ENCODE data around the gene HES3. TPM values are rescaled to one million over a fixed set of nuclear protein-coding genes. Genes with fewer than 3 reads are reported as not detected.

HES3 gene
- total RNA-seq, 1 donor, result not detected

DNA sequence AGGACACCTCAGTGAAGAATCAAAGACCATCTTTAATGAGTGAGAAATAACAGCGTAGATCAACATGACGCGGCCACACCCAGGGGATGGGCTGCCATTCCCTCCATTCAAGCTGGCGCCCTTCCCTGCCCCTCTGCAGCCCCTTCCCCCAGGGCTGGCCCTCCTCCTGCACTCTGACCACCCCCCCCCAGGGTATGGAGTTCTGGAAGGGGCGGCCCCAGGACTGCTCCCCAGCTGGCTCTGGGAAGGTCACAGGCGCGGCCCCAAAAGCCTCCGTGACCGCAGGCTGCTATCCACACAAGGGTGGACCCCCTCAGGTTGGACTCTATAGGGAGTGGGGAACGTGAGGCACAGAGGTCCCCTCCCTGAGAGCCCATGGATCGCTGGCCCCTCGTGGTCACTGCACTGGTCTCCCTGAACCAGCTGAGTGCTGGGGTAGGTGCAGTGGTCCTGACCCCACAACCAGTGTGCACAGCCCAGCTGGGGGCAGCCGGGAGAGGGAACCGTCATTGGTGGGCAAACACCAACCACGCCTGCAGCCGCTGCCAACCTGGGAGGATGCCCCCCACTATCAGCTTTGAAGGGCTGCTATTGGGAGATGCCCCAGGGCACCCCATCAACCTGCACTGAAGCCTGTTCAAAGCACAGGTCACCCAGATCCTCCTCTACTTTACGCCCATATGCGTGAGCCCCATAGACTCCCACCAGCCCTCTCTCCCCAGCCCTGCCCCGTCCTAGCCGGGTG, 33.0 kb downstream of the HES3 start:
- DNase-seq (ENCODE audit: low read depth in 2 of 3, low spot score in 2 of 3), result no peak

DNA sequence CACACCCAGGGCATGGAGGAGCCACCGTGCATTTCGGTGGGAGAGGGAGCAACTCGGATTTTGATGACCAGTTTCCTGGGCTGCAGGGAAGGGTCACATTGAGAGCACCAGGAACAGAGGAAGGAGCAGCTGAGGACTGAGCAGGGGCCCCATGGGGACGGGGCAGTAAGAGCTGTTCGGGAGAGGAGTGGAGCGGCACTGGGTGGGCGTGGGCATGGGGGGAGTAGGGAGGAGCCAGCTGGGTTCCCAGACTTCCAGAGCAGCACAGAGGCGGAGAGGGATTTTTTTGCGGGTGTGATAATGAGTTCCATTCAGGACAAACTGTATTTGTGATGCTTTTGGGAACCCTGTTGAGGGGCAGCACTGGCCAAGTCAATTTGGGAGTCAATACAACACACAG, 34.3 kb downstream of the HES3 start:
- no peak for DNase-seq (ENCODE audit: low read depth in 2 of 3, low spot score in 2 of 3)

DNA sequence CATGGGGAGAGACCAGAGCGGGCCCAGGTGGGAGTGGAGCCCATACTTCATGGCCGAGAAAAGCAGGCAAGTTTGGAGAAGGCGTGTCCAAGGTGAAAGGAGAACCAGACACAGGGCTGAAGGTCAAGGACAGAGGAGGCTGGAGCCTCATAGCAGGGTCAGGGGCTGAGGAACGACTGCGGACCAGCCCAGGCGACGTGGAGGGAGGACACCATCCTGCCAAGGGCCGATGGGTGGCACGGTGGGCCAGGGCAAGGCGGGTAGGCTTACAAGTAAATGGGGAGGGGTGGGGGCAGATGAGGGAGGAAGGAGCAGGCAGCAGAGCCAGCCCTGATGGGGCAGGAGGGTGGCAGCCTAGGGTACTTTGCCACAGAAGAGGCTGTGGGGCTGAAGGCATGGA, 35.1 kb downstream of the HES3 start:
- DNase-seq (ENCODE audit: low read depth in 2 of 3, low spot score in 2 of 3), result no peak

DNA sequence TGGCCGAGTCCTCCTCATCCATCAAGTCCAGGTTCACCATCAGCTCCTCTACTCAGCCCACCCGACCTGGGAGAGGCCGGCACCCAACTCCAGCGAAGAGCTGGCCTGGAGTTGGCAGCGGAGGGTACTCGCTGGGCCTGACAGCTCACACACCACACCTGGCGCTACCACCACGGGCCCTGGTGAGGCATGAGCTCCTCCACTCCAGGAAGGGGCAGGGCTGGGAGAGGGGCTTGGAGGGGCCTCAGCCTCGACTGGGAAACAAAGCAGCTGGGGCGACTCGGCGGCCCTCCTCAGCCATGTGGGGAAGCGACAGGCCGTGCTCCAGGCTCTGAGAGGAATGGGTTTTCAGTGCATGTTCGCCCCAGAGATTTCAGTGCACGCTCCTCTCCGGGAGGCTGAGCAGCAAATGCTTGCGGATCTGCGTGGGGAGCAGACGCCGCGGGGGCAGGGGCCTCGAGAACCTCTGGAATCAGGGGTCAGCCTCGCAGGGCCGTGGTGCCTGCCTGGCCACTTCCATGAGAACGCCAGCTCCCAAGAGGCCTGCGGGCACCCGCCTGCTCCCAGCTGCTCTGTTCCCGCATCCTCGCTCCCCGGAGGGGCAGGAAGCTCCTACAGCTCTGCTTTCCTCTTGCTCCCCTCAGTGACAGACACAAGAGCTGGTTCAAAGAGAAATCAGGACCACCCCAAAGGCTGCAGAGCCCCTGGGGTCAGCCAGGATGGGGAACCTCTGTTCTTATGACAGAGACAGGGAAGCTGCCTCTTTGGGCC, 35.8 kb downstream of the HES3 start:
- DNase-seq (ENCODE audit: low read depth in 2 of 3, low spot score in 2 of 3), result no peak

DNA sequence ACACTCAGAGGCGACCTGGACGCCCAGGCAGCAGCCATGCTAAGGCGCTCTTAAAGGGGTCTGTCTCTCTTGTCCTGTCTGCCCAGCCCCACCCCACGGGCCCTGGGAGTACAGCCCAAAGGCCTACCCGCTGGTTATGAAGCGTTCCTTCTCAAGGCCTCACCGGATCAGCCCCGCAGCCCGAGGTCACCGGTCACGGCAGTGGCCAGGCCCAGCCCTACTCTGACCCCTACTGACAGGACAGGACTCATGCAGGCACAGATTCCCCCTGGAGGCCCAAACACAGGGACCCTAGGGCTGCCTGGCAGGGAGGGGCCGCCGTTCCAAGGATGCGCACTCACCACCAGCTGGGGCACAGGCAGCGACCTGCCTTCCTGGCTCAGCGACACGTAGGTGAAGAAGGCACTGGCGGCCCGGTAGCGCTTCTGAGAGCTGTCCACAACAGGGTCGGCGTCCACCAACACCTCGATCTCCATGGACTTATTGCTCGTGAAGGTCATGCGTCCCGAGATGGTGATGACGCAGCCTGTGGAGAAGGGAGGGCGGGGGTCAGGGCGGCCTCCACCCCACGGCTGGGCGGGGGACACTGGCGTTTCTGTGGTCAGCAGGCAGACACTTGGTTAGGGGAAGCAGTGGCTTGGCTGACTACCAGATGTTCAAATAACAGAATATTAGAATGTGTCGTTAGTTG, 36.9 kb downstream of the HES3 start:
- no peak for DNase-seq (ENCODE audit: low read depth in 2 of 3, low spot score in 2 of 3)

DNA sequence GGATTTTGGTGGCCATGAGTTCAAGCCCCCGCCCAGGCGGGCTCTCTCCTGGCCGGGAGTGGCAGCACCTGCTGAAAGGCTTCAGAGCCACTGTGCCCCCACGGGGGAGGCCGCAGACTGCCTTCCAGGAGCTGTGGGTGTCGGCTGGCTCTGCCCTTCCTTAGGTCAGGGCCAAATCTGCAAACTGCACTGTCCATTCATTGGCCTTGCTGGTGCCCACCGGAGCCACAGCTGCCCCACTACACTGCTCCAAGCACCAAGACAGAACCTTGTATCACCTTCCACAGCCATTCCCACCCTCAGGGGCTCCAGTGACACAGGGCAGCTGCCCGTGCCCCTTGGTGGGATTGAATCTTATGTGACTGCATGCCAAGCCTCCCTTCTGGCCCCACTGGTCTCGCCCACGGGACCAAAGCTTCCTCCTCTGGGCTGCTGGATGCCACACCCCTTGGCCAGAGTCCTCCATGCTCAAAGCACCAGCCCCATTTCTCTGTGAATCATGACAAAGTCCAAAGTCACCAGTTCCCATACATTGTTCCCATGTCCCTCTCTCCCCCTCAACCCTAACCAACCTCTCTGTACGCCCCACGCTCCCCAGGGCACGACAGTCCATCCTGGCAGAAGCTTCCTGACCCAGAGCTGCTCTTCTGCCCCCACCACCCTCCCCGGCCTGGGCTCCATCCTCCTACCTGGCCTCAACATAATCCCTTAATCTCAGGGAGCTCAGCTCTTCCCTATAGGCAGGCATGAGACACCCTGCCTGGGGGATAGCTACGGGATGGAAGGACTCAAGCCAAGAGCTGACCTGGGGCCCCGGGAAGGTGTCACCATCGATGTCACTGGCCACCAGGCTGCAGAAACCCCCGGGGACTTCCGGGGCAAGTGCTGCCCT, 37.8 kb downstream of the HES3 start:
- DNase-seq (ENCODE audit: low read depth in 2 of 3, low spot score in 2 of 3), result no peak

DNA sequence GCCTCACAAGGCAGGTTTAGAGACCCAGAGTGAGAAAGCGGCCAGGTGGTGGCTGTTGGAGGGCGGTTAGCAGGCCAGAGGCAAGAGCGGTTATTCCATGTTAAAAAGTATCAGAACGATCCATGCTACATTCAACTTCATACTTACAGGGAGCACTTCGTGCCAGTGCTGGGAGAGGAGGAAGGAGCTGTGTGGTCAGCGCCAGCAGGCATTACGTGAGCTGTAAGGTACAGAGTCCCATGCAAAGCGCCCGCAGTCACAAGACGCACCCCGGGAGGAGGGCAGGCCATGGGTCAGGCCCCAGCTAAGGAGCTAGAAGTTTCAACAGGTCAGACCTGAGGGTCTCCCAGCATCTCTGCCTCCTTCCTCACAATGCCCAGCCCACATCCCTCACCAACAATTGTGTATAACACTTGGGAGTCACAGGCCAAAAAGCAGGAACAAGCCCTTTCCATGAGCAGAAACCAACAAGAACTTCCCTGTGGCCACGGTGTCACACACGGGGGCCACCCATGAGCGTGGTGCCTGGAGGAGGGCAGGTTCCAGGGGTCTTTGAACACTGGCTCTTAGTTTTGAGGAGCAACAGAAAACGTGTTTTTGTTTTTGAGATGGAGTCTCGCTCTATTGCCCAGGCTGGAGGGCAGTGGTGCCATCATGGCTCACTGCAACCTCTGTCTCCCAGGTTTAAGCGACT, 38.7 kb downstream of the HES3 start:
- DNase-seq (ENCODE audit: low read depth in 2 of 3, low spot score in 2 of 3), result no peak

DNA sequence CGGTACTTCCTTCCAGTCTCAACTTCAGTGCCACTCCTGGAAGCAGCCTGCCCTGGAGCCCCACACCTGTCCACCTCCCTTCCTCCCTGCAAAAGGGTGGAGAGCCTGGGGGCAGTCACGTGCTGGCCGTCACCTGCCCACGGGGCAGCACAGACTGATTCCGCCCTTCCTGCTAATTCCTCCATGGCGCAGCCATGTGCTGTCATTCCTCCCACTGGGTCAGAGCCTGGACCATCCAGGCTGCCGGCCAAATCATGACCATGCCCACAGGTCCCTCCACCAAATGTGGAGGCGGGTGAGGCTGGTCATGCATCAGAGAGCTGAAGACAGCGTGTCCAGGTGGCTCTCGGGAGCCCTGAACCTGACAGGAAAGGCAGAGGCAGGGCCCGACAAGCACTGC, 41.4 kb downstream of the HES3 start:
- no peak for DNase-seq (ENCODE audit: low read depth in 2 of 3, low spot score in 2 of 3)

DNA sequence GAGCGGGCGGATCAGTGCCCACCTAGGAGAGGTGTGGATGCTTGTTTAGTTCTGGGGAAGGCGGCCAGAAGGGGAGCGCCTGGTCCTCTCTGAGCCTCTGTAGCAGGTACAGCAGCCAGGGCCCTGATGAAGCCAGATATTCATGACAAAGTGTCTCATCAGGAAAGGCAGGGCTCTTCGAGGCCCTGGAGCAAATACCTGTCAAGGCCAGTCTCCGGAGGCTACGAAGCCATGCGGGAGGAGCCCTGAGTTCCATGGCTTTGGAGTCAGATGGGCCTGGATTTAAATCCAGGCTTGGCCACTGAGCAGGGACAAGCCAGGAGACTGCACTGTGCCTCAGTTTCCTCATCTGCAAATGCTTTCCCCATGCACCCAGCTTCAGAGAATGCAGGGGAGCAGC, 42.3 kb downstream of the HES3 start:
- no peak for DNase-seq (ENCODE audit: low read depth in 2 of 3, low spot score in 2 of 3)

DNA sequence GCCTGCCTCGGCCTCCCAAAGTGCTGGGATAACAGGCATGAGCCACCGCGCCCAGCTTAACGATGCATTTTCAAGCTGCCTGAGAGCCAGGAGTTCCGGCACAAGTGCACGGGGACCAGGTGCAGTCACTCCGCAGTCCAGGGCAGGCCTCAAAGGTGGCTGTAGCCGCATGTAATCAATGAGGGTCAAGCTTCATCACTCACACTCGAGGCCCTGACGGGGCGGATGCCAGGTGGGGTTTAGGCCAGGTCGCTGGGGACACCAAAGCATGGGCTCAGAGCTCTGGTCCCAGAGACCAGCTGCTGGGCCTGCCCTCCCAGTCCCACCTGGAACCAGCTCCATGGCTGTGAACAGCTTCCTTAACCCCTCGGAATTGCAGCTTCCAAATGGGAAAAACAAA, 43.0 kb downstream of the HES3 start:
- DNase-seq (ENCODE audit: low read depth in 2 of 3, low spot score in 2 of 3), result no peak

DNA sequence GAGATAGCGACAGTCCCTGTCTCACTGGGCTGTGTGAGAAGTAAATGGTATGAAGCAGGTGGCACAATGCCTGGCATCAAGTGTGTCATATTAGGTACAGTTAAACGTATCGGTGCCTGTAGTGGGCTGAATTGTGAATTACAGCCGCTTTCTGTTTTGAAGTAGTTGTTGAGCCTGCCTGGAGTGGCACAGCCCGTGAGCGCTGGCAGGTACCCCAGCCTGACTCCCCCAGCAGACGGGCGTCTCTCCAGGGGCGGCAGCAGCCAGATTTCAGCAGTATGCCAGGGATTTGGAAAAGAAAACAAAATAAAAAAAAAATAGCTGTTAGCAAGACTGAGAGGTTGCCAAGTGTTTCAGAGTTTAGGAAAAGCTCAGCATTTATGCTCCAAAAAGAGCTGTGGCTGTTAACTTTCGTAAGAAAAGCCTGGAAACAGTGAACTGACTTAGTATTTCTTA, 43.5 kb downstream of the HES3 start:
- DNase-seq (ENCODE audit: low read depth in 2 of 3, low spot score in 2 of 3), result no peak

DNA sequence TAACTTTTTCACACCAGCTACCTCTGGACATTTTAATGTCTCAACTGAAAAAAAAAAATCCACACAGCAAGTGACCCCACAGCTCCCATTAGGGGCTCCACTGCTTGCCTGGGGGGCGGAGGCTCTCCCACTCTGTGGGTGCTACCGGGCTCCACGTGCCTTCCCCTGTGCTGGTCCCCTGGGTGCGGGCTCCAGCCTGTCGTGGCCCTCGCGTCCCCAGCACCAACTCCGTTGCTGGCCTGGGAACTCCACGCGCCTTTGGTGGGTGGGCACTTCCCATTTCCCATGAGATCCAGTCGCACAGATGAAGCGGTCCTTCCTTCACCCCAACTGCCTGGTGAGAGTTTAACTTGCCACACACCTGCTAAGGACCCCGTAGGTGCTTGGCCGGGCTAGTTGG, 44.0 kb downstream of the HES3 start:
- no peak for DNase-seq (ENCODE audit: low read depth in 2 of 3, low spot score in 2 of 3)

DNA sequence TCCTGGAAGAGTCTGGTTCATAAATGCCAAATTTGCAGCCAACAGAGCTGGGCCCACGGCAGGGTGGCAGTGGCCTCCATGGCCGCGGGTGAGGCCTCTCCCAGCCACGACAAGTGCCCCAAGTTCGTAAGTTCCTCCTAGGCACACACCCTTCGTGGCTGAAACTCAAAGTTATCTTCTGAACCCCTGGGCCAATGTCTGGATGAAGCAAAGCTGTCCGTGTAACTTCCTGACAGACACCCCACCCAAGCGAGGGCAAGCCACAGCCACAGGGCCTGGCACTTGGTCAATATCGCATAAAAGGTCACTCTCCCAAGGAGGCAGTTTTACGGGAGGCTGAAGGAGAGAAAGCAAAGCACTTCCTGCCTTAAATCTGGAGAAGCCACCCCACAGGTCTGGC, 44.7 kb downstream of the HES3 start:
- DNase-seq (ENCODE audit: low read depth in 2 of 3, low spot score in 2 of 3), result no peak

DNA sequence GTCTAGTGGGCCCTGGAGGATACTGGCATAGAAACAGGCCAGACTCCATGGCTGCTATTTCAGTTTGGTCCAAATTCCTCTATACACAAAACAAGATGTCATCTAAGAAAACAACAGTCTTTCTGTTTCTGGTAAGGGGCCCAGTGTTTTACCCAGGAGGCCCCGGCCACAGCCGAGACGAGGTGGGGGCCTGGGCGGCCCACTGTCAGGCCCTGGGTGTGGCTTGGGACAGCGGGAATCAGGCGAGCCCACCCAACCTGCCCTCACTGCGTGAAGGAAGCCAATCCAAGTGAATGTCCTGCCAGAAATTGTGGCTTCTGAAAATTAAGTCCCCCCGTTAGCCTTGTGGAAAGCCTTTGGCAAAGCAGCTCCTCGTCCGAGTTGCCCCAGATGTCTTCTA, 48.1 kb downstream of the HES3 start:
- no peak for DNase-seq (ENCODE audit: low read depth in 2 of 3, low spot score in 2 of 3)

DNA sequence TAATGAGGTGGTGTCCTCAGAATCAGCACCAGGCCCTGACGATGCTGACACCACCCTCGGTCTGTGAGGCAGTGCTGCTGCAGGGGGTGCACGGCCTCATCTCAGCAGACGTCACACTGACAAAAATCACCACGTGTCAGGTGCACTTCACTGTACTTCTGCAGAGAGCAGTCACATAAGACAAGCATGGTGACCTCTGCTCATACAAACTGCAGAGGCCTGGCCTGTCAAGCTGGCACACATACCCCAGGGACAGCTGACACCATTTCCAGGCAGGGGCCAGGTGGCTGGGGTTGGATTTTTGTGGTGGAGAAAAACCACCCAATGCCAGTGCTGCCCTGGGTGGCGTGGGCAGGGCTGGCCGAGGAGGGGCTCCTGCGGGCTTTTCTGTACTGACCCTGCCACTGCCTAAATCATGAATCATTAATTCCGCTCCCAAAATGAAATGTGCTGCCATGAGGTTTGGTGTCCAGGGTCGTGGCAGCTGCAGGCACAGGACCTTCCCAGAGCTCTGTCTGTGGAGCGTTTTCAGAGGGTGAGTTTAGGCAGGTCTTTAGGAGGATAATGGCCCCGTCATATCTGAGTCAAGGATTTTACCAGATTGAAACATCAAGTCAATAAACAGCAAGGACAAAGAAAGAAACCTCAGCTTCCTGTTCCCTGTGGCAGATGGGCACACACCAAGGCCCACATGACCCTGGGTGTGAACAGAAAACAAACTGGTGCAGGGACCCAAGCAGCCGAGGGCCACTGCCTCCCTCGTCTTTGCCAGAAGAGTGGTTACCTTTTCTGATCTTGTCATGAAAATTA, 50.3 kb downstream of the HES3 start:
- DNase-seq (ENCODE audit: low read depth in 2 of 3, low spot score in 2 of 3), result no peak

DNA sequence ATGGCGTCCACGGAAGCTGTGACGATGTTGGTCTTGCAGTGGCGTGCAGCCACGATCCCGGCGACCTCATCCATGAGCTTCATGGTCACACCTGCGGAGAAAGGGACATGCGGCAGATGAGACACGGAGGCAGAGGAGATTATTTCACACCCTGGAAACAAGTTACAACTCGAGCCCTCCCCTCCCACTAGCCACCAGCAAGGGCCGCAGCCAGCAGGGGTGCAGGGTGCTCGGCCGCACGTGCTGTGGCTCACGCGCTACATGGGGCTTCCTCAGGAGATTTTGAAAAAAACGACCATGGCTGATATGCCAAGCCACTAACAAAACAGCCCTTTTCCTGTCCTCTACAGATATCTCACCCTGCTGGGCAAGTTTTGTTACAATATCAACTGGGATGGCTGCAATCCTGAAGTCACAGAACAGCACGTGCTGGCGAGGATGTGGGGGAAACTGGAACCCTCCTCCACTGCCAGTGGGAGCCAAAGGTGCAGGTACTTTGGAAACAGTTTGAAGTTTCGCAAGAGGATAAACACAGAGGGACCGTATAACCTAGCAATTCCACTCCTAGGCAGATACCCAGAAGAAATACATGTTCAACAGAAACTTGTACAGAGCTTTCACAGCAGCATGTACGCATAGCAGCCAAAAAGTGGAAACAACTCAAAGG, 51.0 kb downstream of the HES3 start:
- DNase-seq (ENCODE audit: low read depth in 2 of 3, low spot score in 2 of 3), result peak in 1 of 3 donors; percentile 6

Data from hematopoietic multipotent progenitor cell (in vitro differentiated cells).